ENCODE data around the gene INSM2. TPM values are rescaled to one million over a fixed set of nuclear protein-coding genes. Genes with fewer than 3 reads are reported as not detected.

INSM2 gene
- total and polyA plus RNA-seq, 2 donors (not counting 1 experiment from before 2014, with no cell fraction given): not detected

DNA sequence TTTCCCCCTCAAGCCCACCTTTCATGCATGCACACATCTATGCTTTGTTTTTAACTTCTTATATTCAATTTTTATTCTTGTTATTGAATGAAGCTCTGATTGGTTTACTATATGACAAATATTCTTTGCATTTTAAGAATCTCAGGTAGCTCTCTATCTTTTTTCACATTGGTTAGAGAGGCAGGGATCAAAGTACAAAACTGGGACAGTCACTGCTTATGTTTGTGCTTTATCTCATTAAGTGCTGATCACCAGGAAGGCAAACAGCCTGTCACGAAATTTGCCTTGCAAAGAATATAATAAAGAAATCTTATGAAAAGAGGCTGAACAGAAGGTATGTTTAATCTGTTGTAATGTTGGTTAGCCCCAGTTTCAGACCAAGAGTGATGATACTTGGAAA is 29.7 kb upstream of the INSM2 start:
- Mint-ChIP-seq H3K27ac (no peak overlapping the region), H3K4me3 (no peak overlapping the region), H3K27me3 (peaks cover 20% of the 10 kb centered on the region), H3K9me3 (ENCODE audit: insufficient read depth) (peaks cover 2% of the 10 kb centered on the region), H3K4me1 (no peaks in the 10 kb centered on the region)
- Histone ChIP-seq H3K4me1 (ENCODE audit: control insufficient read depth in 2 of 2, insufficient read depth in 2 of 2, low read length in 2 of 2) (no peaks in the 10 kb centered on the region), H2AFZ (ENCODE audit: insufficient read depth, low read depth, low read length, poor library complexity, severe bottlenecking) (no peak overlapping the region), H3K4me2 (replicated peaks; ENCODE audit: low read depth, low read length, poor library complexity, severe bottlenecking) (no peak overlapping the region), H3K79me2 (ENCODE audit: control insufficient read depth, insufficient read depth, low read length) (no peaks in the 10 kb centered on the region), H3K9me3 (ENCODE audit: control extremely low read depth in 1 of 3, control insufficient read depth in 2 of 3, insufficient read depth in 1 of 3, low read length in 2 of 3) (no peaks in the 10 kb centered on the region), H3K27me3 (replicated peaks in 1 of 4; ENCODE audit: control extremely low read depth in 1 of 4, control insufficient read depth in 3 of 4, insufficient read depth in 4 of 4, low read length in 3 of 4) (no peaks in the 10 kb centered on the region), H3K4me3 (ENCODE audit: control extremely low read depth in 1 of 5, extremely low read depth in 1 of 5, insufficient read depth in 1 of 5, low read depth in 2 of 5, low read length in 4 of 5) (no peak overlapping the region), H4K20me1 (ENCODE audit: control insufficient read depth, insufficient read depth, low read length, poor library complexity, severe bottlenecking) (no peaks in the 10 kb centered on the region), H3K36me3 (replicated peaks in 1 of 2; ENCODE audit: control extremely low read depth in 1 of 2, control insufficient read depth in 1 of 2, extremely low read depth in 1 of 2, insufficient read depth in 2 of 2, low read length in 1 of 2) (no peaks in the 10 kb centered on the region), H3K27ac (ENCODE audit: low read length in 2 of 2) (no peak overlapping the region), H3K9ac (ENCODE audit: low read length) (no peak overlapping the region)
- ChIA-PET POLR2A (no interaction called here), CTCF (no interaction called here)
- TF ChIP-seq EZH2 (IDR thresholded peaks at IDR 0.05; ENCODE audit: borderline replicate concordance, insufficient read depth, low read depth, low read length, poor library complexity, severe bottlenecking): no peak
- TF ChIP-seq, protein P1, sequence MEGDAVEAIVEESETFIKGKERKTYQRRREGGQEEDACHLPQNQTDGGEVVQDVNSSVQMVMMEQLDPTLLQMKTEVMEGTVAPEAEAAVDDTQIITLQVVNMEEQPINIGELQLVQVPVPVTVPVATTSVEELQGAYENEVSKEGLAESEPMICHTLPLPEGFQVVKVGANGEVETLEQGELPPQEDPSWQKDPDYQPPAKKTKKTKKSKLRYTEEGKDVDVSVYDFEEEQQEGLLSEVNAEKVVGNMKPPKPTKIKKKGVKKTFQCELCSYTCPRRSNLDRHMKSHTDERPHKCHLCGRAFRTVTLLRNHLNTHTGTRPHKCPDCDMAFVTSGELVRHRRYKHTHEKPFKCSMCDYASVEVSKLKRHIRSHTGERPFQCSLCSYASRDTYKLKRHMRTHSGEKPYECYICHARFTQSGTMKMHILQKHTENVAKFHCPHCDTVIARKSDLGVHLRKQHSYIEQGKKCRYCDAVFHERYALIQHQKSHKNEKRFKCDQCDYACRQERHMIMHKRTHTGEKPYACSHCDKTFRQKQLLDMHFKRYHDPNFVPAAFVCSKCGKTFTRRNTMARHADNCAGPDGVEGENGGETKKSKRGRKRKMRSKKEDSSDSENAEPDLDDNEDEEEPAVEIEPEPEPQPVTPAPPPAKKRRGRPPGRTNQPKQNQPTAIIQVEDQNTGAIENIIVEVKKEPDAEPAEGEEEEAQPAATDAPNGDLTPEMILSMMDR (IDR thresholded peaks at IDR 0.05): no peak
- 83% methylated on average over 1 of the region's 1 CpG for WGBS (ENCODE audit: insufficient coverage)
- DNase-seq: no peak
- intact Hi-C loops (cut with micrococcal nuclease): no loop called here
- ATAC-seq (ENCODE audit: low read depth): no peak

DNA sequence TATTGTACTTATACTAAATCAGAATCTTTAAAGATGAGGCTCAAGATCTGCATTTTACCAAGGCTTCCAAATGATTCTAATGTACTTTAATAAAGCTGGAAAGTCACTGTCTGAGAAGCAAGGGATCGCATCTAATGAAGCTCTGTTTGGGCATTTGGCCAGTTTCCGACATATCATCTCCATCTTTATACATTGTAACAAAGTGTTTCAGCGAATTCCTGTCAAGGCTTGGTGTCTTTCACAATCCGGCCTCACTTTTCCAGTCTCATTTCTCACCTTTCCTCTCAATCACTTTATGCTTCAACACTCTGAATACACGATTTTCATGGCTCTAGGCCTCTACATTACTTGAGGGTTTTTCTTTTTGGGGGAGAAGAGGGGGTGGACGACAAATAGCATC is 27.5 kb upstream of the INSM2 start:
- 86% methylated on average over 4 of the region's 6 CpGs for WGBS (ENCODE audit: insufficient coverage)
- no peak overlapping the region for H2AFZ ChIP-seq (ENCODE audit: insufficient read depth, low read depth, low read length, poor library complexity, severe bottlenecking)
- Mint-ChIP-seq H3K9me3 (ENCODE audit: insufficient read depth) (no peaks in the 10 kb centered on the region), H3K4me1 (no peaks in the 10 kb centered on the region), H3K27ac (no peak overlapping the region), H3K27me3 (peaks cover 12% of the 10 kb centered on the region), H3K4me3 (no peak overlapping the region)
- CTCF ChIA-PET: no interaction called here
- no peaks in the 10 kb centered on the region for H3K27me3 ChIP-seq (replicated peaks in 1 of 4; ENCODE audit: control extremely low read depth in 1 of 4, control insufficient read depth in 3 of 4, insufficient read depth in 4 of 4, low read length in 3 of 4)
- TF ChIP-seq, protein P1 (IDR thresholded peaks at IDR 0.05): no peak
- no peak for TF ChIP-seq EZH2 (IDR thresholded peaks at IDR 0.05; ENCODE audit: borderline replicate concordance, insufficient read depth, low read depth, low read length, poor library complexity, severe bottlenecking)
- H3K79me2 ChIP-seq (ENCODE audit: control insufficient read depth, insufficient read depth, low read length): no peaks in the 10 kb centered on the region
- H3K36me3 ChIP-seq (replicated peaks in 1 of 2; ENCODE audit: control extremely low read depth in 1 of 2, control insufficient read depth in 1 of 2, extremely low read depth in 1 of 2, insufficient read depth in 2 of 2, low read length in 1 of 2): no peaks in the 10 kb centered on the region
- H3K9me3 ChIP-seq (ENCODE audit: control extremely low read depth in 1 of 3, control insufficient read depth in 2 of 3, insufficient read depth in 1 of 3, low read length in 2 of 3): no peaks in the 10 kb centered on the region
- no peak overlapping the region for H3K9ac ChIP-seq (ENCODE audit: low read length)
- no peak overlapping the region for H3K4me3 ChIP-seq (ENCODE audit: control extremely low read depth in 1 of 5, extremely low read depth in 1 of 5, insufficient read depth in 1 of 5, low read depth in 2 of 5, low read length in 4 of 5)
- H3K27ac ChIP-seq (ENCODE audit: low read length in 2 of 2): no peak overlapping the region
- ATAC-seq (ENCODE audit: low read depth): no peak
- POLR2A ChIA-PET: no interaction called here
- no peak overlapping the region for H3K4me2 ChIP-seq (replicated peaks; ENCODE audit: low read depth, low read length, poor library complexity, severe bottlenecking)
- H3K4me1 ChIP-seq (ENCODE audit: control insufficient read depth in 2 of 2, insufficient read depth in 2 of 2, low read length in 2 of 2): no peaks in the 10 kb centered on the region
- DNase-seq: no peak
- no peaks in the 10 kb centered on the region for H4K20me1 ChIP-seq (ENCODE audit: control insufficient read depth, insufficient read depth, low read length, poor library complexity, severe bottlenecking)
- intact Hi-C loops (cut with micrococcal nuclease): no loop called here
